SK-N-SH (cell line): ENCODE results near the gene LARGE1. TPM values are rescaled to one million over a fixed set of nuclear protein-coding genes. Genes with fewer than 3 reads are reported as not detected.

Source experiments
- CTCF ChIA-PET: fragments of 300-600, 350-600 bp; formaldehyde crosslinking; extraction: SDS; loops from one replicate; lab custom pipeline; 2021; lab: Yijun Ruan, JAX
- POLR2A ChIA-PET: fragments of 350-600 bp; sonication (Branson Sonifier 250); formaldehyde crosslinking; extraction: SDS; loops from one replicate; lab custom pipeline; 2020; ENCODE audit warnings: antibody characterized with exemption, inconsistent platforms; lab: Yijun Ruan, JAX
- DNase-seq: peaks from one replicate; pipeline ENCODE4 v3.0.0; 2012
- H2AFZ ChIP-seq: fragments of 200-600 bp; sonication (generic); 2 replicates; pipeline ENCODE4 v1.8.1; 2016; ENCODE audit warnings: antibody characterized with exemption, mild to moderate bottlenecking, low read depth
- H3F3A ChIP-seq: fragments of 200-600 bp; sonication (generic); replicated peaks from 2 replicates; pipeline ENCODE3; 2016; ENCODE audit warnings: antibody characterized with exemption, mild to moderate bottlenecking; ENCODE audit not compliant: insufficient read depth
- H3K27ac ChIP-seq, 2 experiments: fragments of 200-500 bp in 1 of 2; fragments of 200-600 bp in 1 of 2; sonication (Bioruptor generic) in 1 of 2; sonication (generic), shearing (Covaris generic) in 1 of 2; 2 replicates each; pipeline versions ENCODE4 v1.5.1 to v1.6.1; 2014 to 2016; ENCODE audit warnings: low read depth in 2 of 2, inconsistent platforms in 1 of 2, low read length in 1 of 2, mild to moderate bottlenecking in 1 of 2, mixed read lengths in 1 of 2
- H3K27me3 ChIP-seq: fragments of 200-600 bp; sonication (generic), shearing (Covaris generic); 2 replicates; pipeline ENCODE4 v1.6.1; 2016; ENCODE audit warnings: mixed run types; ENCODE audit not compliant: insufficient read depth
- H3K36me3 ChIP-seq, 2 experiments: fragments of 200-500 bp in 1 of 2; fragments of 200-600 bp in 1 of 2; sonication (Bioruptor generic) in 1 of 2; sonication (generic) in 1 of 2; replicated peaks in 1 of 2; 2 replicates each; pipeline versions ENCODE3 to v1.5.1; 2014 to 2016; ENCODE audit warnings: low read length in 1 of 2, mild to moderate bottlenecking in 1 of 2; ENCODE audit not compliant: insufficient read depth in 2 of 2, control insufficient read depth in 1 of 2
- H3K4me1 ChIP-seq, 2 experiments: fragments of 200-500 bp in 1 of 2; fragments of 200-600 bp in 1 of 2; sonication (Bioruptor generic) in 1 of 2; sonication (generic), shearing (Covaris generic) in 1 of 2; 2 replicates each; pipeline versions ENCODE4 v1.5.1 to v1.6.1; 2014 to 2016; ENCODE audit warnings: low read depth in 1 of 2, low read length in 1 of 2, mixed run types in 1 of 2; ENCODE audit not compliant: insufficient read depth in 2 of 2, control insufficient read depth in 1 of 2
- H3K4me2 ChIP-seq: fragments of 200-600 bp; sonication (generic), shearing (Covaris generic); 2 replicates; pipeline ENCODE4 v1.6.1; 2017; ENCODE audit warnings: mixed run types
- H3K4me3 ChIP-seq, 2 experiments: fragments of 200-500 bp in 1 of 2; fragments of 200-600 bp in 1 of 2; sonication (Bioruptor generic) in 1 of 2; sonication (generic), shearing (Covaris generic) in 1 of 2; 2 replicates each; pipeline versions ENCODE4 v1.5.1 to v1.8.1; 2014 to 2016; ENCODE audit warnings: low read depth in 2 of 2, inconsistent platforms in 1 of 2, low read length in 1 of 2, mild to moderate bottlenecking in 1 of 2, mixed read lengths in 1 of 2, moderate library complexity in 1 of 2
- H3K79me2 ChIP-seq: fragments of 200-600 bp; sonication (generic); 2 replicates; pipeline ENCODE4 v1.8.1; 2017; ENCODE audit warnings: mild to moderate bottlenecking; ENCODE audit not compliant: insufficient read depth
- H3K9ac ChIP-seq: fragments of 200-600 bp; sonication (generic); 2 replicates; pipeline ENCODE4 v1.6.1; 2017; ENCODE audit warnings: mixed run types
- H3K9me2 ChIP-seq: fragments of 200-600 bp; sonication (generic); 2 replicates; pipeline ENCODE4 v1.6.1; 2017; ENCODE audit warnings: mixed run types
- H3K9me3 ChIP-seq: fragments of 200-600 bp; sonication (generic); 2 replicates; pipeline ENCODE4 v1.6.1; 2017; ENCODE audit warnings: mixed run types, mild to moderate bottlenecking, moderate library complexity
- H4K20me1 ChIP-seq: fragments of 200-600 bp; sonication (generic); 2 replicates; pipeline ENCODE4 v1.6.1; 2017; ENCODE audit warnings: mild to moderate bottlenecking, mixed run types; ENCODE audit not compliant: insufficient read depth
- CHD2 ChIP-seq: fragments of 150-350 bp; IDR thresholded peaks from 2 replicates; pipeline ENCODE4 v1.6.1; 2018; ENCODE audit warnings: low read length; ENCODE audit not compliant: partially characterized antibody
- ELF1 ChIP-seq: IDR thresholded peaks from 2 replicates; pipeline ENCODE4 v1.4.0; 2012
- FOSL2 ChIP-seq: IDR thresholded peaks from 2 replicates; pipeline ENCODE4 v1.4.0; 2012; ENCODE audit warnings: low read depth, mild to moderate bottlenecking, moderate library complexity, borderline replicate concordance
- FOXJ3 ChIP-seq: sonication (generic); formaldehyde crosslinking; IDR thresholded peaks from 2 replicates; pipeline ENCODE4 v1.5.1; 2020; ENCODE audit warnings: mild to moderate bottlenecking, missing genetic modification reagents
- FOXM1 ChIP-seq: IDR thresholded peaks from 2 replicates; pipeline ENCODE4 v1.4.0; 2012; ENCODE audit warnings: low read depth, mild to moderate bottlenecking
- GABPA ChIP-seq: IDR thresholded peaks from 2 replicates; pipeline ENCODE4 v1.4.0; 2012; ENCODE audit warnings: low read depth, mild to moderate bottlenecking
- GATA2 ChIP-seq: sonication (generic); formaldehyde crosslinking; IDR thresholded peaks from 2 replicates; pipeline ENCODE4 v1.5.0; 2020; ENCODE audit warnings: mild to moderate bottlenecking, missing genetic modification reagents
- MEF2A ChIP-seq: IDR thresholded peaks from 2 replicates; pipeline ENCODE4 v1.4.0; 2012; ENCODE audit warnings: low read depth, borderline replicate concordance
- NFIC ChIP-seq: IDR thresholded peaks from 2 replicates; pipeline ENCODE4 v1.4.0; 2012; ENCODE audit warnings: borderline replicate concordance
- RAD21 ChIP-seq: IDR thresholded peaks from 2 replicates; pipeline ENCODE4 v1.6.1; 2012; ENCODE audit warnings: mild to moderate bottlenecking, low read length
- RCOR1 ChIP-seq: fragments of 150-350 bp; IDR thresholded peaks from 2 replicates; pipeline ENCODE4 v1.6.1; 2017; ENCODE audit warnings: antibody characterized with exemption, low read length
- RXRA ChIP-seq: IDR thresholded peaks from 2 replicates; pipeline ENCODE4 v1.4.0; 2012; ENCODE audit warnings: low read depth, mild to moderate bottlenecking, borderline replicate concordance
- SIN3A ChIP-seq: IDR thresholded peaks from 2 replicates; pipeline ENCODE4 v1.6.1; 2012; ENCODE audit warnings: low read depth, mild to moderate bottlenecking, low read length, moderate library complexity, borderline replicate concordance
- TAF1 ChIP-seq: IDR thresholded peaks from 2 replicates; pipeline ENCODE4 v1.6.1; 2012; ENCODE audit warnings: low read depth, mild to moderate bottlenecking, low read length, moderate library complexity, borderline replicate concordance
- TCF12 ChIP-seq: IDR thresholded peaks from 2 replicates; pipeline ENCODE4 v1.4.0; 2012
- YY1 ChIP-seq: IDR thresholded peaks from 2 replicates; pipeline ENCODE4 v1.4.0; 2012; ENCODE audit warnings: low read depth, mild to moderate bottlenecking
- WGBS: methylation state at CpG from one replicate; pipeline ENCODE4 v1.1.6; 2017; ENCODE audit warnings: low lambda C conversion rate; 5-methylcytosine and 5-hydroxymethylcytosine counted together
- polyA plus RNA-seq, 3 experiments: library from polyadenylated mRNA; depleted of rRNA; stranded (reverse); fragments of >200 nt; gene quantifications; 2 replicates each; pipeline ENCODE4 v1.2.3, GENCODE V29; 2012
- TF ChIP-seq, protein P1 (sequence below): IDR thresholded peaks from 2 replicates; pipeline ENCODE4 v1.4.0; 2012; ENCODE audit warnings: low read depth
- TF ChIP-seq, protein P2 (sequence below): IDR thresholded peaks from 2 replicates; pipeline ENCODE4; 2012
- TF ChIP-seq, protein P3 (sequence below): IDR thresholded peaks from 2 replicates; pipeline ENCODE4 v1.6.1; 2012; ENCODE audit warnings: mild to moderate bottlenecking, low read depth, low read length, moderate library complexity
- TF ChIP-seq, protein P4 (sequence below): fragments of 150-350 bp; IDR thresholded peaks from 2 replicates; pipeline ENCODE4 v1.6.1; 2016; ENCODE audit warnings: mild to moderate bottlenecking, low read depth, low read length

The LARGE1 gene
- polyA plus RNA-seq, 1 of the 3 experiments (the other 2 are of a cell fraction), result 1.1 TPM

DNA sequence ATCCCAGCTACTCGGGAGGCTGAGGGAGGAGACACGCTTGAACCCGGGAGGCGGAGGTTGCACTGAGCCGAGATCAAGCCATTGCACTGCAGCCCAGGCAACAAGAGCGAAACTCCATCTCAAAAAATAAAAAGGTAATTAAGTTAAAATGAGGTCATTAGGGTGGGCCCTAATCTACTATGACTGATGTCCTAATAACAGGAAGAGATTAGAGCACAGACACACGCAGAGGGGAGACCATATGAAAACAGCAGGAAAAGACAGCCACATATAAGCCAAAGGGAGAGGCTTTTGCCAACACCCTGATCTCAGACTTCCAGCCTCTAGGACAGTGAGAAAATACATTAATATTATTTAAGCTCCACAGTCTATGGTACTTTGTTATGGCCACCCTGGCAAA lies 17.3 kb downstream of the LARGE1 start:
- Histone ChIP-seq H3K27ac (no peak overlapping the region), H3K9ac (no peak overlapping the region), H3K4me3 (no peak overlapping the region), H4K20me1 (no peaks in the 10 kb centered on the region), H3F3A (no peaks in the 10 kb centered on the region), H3K4me1 (0 out of 4 replicates have a peak, but pooled peaks cover 0 to 2% of the 10 kb centered on the region in 2 experiments), H3K4me2 (no peak overlapping the region), H3K36me3 (no peaks in the 10 kb centered on the region), H3K9me2 (no peaks in the 10 kb centered on the region), H3K27me3 (no peaks in the 10 kb centered on the region), H3K9me3 (no peaks in the 10 kb centered on the region), H2AFZ (no peak overlapping the region), H3K79me2 (no peaks in the 10 kb centered on the region)
- peak; percentile 20 for DNase-seq
- WGBS, result 75% methylated on average over 7 of the region's 7 CpGs
- TF ChIP-seq, protein P1, sequence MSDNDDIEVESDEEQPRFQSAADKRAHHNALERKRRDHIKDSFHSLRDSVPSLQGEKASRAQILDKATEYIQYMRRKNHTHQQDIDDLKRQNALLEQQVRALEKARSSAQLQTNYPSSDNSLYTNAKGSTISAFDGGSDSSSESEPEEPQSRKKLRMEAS, result no peak
- TF ChIP-seq RXRA (no peak), FOSL2 (no peak), NFIC (no peak), FOXJ3 (no peak), GATA2 (CRISPR knock-in tag) (no peak), TAF1 (no peak), RCOR1 (no peak), GABPA (no peak), SIN3A (no peak), FOXM1 (no peak), RAD21 (no peak), TCF12 (no peak), CHD2 (no peak), MEF2A (no peak), YY1 (no peak), ELF1 (no peak)
- TF ChIP-seq, protein P2, sequence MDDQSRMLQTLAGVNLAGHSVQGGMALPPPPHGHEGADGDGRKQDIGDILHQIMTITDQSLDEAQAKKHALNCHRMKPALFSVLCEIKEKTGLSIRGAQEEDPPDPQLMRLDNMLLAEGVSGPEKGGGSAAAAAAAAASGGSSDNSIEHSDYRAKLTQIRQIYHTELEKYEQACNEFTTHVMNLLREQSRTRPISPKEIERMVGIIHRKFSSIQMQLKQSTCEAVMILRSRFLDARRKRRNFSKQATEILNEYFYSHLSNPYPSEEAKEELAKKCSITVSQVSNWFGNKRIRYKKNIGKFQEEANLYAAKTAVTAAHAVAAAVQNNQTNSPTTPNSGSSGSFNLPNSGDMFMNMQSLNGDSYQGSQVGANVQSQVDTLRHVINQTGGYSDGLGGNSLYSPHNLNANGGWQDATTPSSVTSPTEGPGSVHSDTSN, result no peak
- TF ChIP-seq, protein P3, sequence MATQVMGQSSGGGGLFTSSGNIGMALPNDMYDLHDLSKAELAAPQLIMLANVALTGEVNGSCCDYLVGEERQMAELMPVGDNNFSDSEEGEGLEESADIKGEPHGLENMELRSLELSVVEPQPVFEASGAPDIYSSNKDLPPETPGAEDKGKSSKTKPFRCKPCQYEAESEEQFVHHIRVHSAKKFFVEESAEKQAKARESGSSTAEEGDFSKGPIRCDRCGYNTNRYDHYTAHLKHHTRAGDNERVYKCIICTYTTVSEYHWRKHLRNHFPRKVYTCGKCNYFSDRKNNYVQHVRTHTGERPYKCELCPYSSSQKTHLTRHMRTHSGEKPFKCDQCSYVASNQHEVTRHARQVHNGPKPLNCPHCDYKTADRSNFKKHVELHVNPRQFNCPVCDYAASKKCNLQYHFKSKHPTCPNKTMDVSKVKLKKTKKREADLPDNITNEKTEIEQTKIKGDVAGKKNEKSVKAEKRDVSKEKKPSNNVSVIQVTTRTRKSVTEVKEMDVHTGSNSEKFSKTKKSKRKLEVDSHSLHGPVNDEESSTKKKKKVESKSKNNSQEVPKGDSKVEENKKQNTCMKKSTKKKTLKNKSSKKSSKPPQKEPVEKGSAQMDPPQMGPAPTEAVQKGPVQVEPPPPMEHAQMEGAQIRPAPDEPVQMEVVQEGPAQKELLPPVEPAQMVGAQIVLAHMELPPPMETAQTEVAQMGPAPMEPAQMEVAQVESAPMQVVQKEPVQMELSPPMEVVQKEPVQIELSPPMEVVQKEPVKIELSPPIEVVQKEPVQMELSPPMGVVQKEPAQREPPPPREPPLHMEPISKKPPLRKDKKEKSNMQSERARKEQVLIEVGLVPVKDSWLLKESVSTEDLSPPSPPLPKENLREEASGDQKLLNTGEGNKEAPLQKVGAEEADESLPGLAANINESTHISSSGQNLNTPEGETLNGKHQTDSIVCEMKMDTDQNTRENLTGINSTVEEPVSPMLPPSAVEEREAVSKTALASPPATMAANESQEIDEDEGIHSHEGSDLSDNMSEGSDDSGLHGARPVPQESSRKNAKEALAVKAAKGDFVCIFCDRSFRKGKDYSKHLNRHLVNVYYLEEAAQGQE, result no peak
- TF ChIP-seq, protein P4, sequence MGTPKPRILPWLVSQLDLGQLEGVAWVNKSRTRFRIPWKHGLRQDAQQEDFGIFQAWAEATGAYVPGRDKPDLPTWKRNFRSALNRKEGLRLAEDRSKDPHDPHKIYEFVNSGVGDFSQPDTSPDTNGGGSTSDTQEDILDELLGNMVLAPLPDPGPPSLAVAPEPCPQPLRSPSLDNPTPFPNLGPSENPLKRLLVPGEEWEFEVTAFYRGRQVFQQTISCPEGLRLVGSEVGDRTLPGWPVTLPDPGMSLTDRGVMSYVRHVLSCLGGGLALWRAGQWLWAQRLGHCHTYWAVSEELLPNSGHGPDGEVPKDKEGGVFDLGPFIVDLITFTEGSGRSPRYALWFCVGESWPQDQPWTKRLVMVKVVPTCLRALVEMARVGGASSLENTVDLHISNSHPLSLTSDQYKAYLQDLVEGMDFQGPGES, result no peak
- ChIA-PET POLR2A (no interaction called here), CTCF (no interaction called here)
